ENCODE measurements around the gene TMEM240. TPM values are rescaled to one million over a fixed set of nuclear protein-coding genes. Genes with fewer than 3 reads are reported as not detected.
"Not testable (repeated sequence)": the region's sequence is repeated elsewhere in the genome, so short reads cannot be mapped to it uniquely, and the experiment has no call there.

The TMEM240 gene
- total RNA-seq, 4 donors from 2014 or later: 4.0 to 27.3 (median 5.1) TPM; not detected in 1

GRCh38 chr1:1527092-1527816 lies 13.2 kb downstream of the TMEM240 start:
- Histone ChIP-seq H3K27me3 (no peaks in the 10 kb centered on the region), H3K4me3 (no peak overlapping the region), H3K27ac (no peak overlapping the region), H3K36me3 (peaks cover 0 to 88% (median 4%) of the 10 kb centered on the region in 3 donors), H3K4me1 (no peaks in the 10 kb centered on the region), H3K9me3 (peaks cover 0 to 19% (median 3%) of the 10 kb centered on the region in 4 donors)
- DNase-seq (ENCODE audit: low spot score in 2 of 2): no peak
- TF ChIP-seq POLR2A (IDR thresholded peaks at IDR 0.05) (no peak), CTCF (IDR thresholded peaks at IDR 0.05) (no peak), EP300 (IDR thresholded peaks at IDR 0.05) (no peak)
- WGBS, 2 donors: 88 to 91% methylated on average over 27 to 31 of the region's 31 CpGs

GRCh38 chr1:1526476-1526875 lies 13.9 kb downstream of the TMEM240 start:
- H3K4me3 ChIP-seq; H3K27ac ChIP-seq; H3K4me1 ChIP-seq; DNase-seq (ENCODE audit: low spot score in 2 of 2); H3K27me3 ChIP-seq: not testable (repeated sequence)
- peaks cover 0 to 88% (median 4%) of the 10 kb centered on the region in 3 donors for H3K36me3 ChIP-seq
- H3K9me3 ChIP-seq: peaks cover 0 to 11% (median 0%) of the 10 kb centered on the region in 4 donors
- no CpG with 5 or more reads among the region's 21 CpGs for WGBS, 2 donors

- H3K4me3 ChIP-seq; H3K27me3 ChIP-seq; H3K4me1 ChIP-seq; H3K27ac ChIP-seq; H3K9me3 ChIP-seq; DNase-seq (ENCODE audit: low spot score in 2 of 2): not testable (repeated sequence)
- WGBS, 2 donors: 92 to 93% methylated on average over 12 to 26 of the region's 30 CpGs
- H3K36me3 ChIP-seq: peaks cover 0 to 91% (median 4%) of the 10 kb centered on the region in 3 donors
Measured at GRCh38 chr1:1524750-1525383, 15.6 kb downstream of the TMEM240 start.

GRCh38 chr1:1523651-1524050 lies 16.8 kb downstream of the TMEM240 start:
- not testable (repeated sequence) for H3K27me3 ChIP-seq; H3K27ac ChIP-seq; DNase-seq (ENCODE audit: low spot score in 2 of 2); H3K9me3 ChIP-seq; H3K4me1 ChIP-seq; H3K4me3 ChIP-seq
- peaks cover 0 to 85% (median 4%) of the 10 kb centered on the region in 3 donors for H3K36me3 ChIP-seq
- 89 to 92% methylated on average over 13 to 17 of the region's 17 CpGs for WGBS, 2 donors

- 91 to 96% methylated on average over 31 of the region's 31 CpGs for WGBS, 2 donors
- H3K4me3 ChIP-seq: not testable (repeated sequence)
- H3K36me3 ChIP-seq: peaks cover 0 to 85% (median 3%) of the 10 kb centered on the region in 3 donors
Measured at GRCh38 chr1:1523226-1523625, 17.2 kb downstream of the TMEM240 start.

GRCh38 chr1:1522536-1522935 lies 17.9 kb downstream of the TMEM240 start:
- H3K27ac ChIP-seq; H3K4me1 ChIP-seq; DNase-seq (ENCODE audit: low spot score in 2 of 2); H3K4me3 ChIP-seq; H3K27me3 ChIP-seq; H3K9me3 ChIP-seq: not testable (repeated sequence)
- peaks cover 0 to 84% (median 0%) of the 10 kb centered on the region in 3 donors for H3K36me3 ChIP-seq
- WGBS, 2 donors: 85 to 90% methylated on average over 13 to 30 of the region's 30 CpGs

More at GRCh38 chr1:1523226-1523625, 17.2 kb downstream of the TMEM240 start:
- not testable (repeated sequence) for H3K27ac ChIP-seq; H3K27me3 ChIP-seq; H3K4me1 ChIP-seq; DNase-seq (ENCODE audit: low spot score in 2 of 2); H3K9me3 ChIP-seq

- Histone ChIP-seq H3K4me3 (no peak overlapping the region), H3K9me3 (no peaks in the 10 kb centered on the region), H3K4me1 (no peaks in the 10 kb centered on the region), H3K27me3 (no peaks in the 10 kb centered on the region), H3K36me3 (peaks cover 0 to 82% (median 0%) of the 10 kb centered on the region in 3 donors), H3K27ac (no peak overlapping the region)
- TF ChIP-seq POLR2A (IDR thresholded peaks at IDR 0.05): no peak
- no peak for TF ChIP-seq CTCF (IDR thresholded peaks at IDR 0.05)
- no peak for TF ChIP-seq EP300 (IDR thresholded peaks at IDR 0.05)
- DNase-seq (ENCODE audit: low spot score in 2 of 2): no peak
- 94 to 95% methylated on average over 19 of the region's 19 CpGs for WGBS, 2 donors
Measured at GRCh38 chr1:1521331-1521730, 19.1 kb downstream of the TMEM240 start.

- H3K36me3 ChIP-seq: peaks cover 0 to 72% (median 0%) of the 10 kb centered on the region in 3 donors
- H3K9me3 ChIP-seq; DNase-seq (ENCODE audit: low spot score in 2 of 2); H3K4me1 ChIP-seq; H3K4me3 ChIP-seq; H3K27ac ChIP-seq; H3K27me3 ChIP-seq: not testable (repeated sequence)
- 96% methylated on average over 45 to 50 of the region's 51 CpGs for WGBS, 2 donors
Measured at GRCh38 chr1:1519805-1520505, 20.5 kb downstream of the TMEM240 start.

GRCh38 chr1:1518621-1519007 lies 21.8 kb downstream of the TMEM240 start:
- H3K4me1 ChIP-seq; H3K9me3 ChIP-seq; DNase-seq (ENCODE audit: low spot score in 2 of 2); H3K4me3 ChIP-seq; H3K27ac ChIP-seq; H3K27me3 ChIP-seq: not testable (repeated sequence)
- H3K36me3 ChIP-seq: peaks cover 0 to 64% (median 0%) of the 10 kb centered on the region in 3 donors
- 93 to 94% methylated on average over 15 to 17 of the region's 19 CpGs for WGBS, 2 donors

Measured in tibial nerve (tissue), 4 donors.